Testis (tissue), 3 donors: ENCODE measurements around the gene MYO1E. TPM values are rescaled to one million over a fixed set of nuclear protein-coding genes. Genes with fewer than 3 reads are reported as not detected.
"Not testable (repeated sequence)": the region's sequence is repeated elsewhere in the genome, so short reads cannot be mapped to it uniquely, and the experiment has no call there.

Source experiments
- DNase-seq: peaks from one replicate; pipeline ENCODE4 v3.0.0-alpha.2; 2019
- H3K27ac ChIP-seq, 2 donors: fragments of 200-600 bp; sonication (generic); one replicate each; pipeline ENCODE4 v1.5.1; 2019
- H3K27me3 ChIP-seq: fragments of 200-600 bp; sonication (generic); one replicate; pipeline ENCODE4 v1.5.1; 2019
- H3K36me3 ChIP-seq: fragments of 200-600 bp; sonication (generic); one replicate; pipeline ENCODE4 v1.5.1; 2017; ENCODE audit warnings: low read depth; ENCODE audit errors: missing control alignments
- H3K4me1 ChIP-seq: fragments of 200-600 bp; sonication (generic); one replicate; pipeline ENCODE4 v1.5.1; 2019
- H3K4me3 ChIP-seq, 2 donors: fragments of 200-600 bp; sonication (generic); one replicate each; pipeline ENCODE4 v1.5.1; 2017 to 2019
- H3K9me3 ChIP-seq: fragments of 200-600 bp; sonication (generic); one replicate; pipeline ENCODE4 v1.5.1; 2017
- CTCF ChIP-seq, 3 experiments: fragments of 450-650 bp in 2 of 3; fragments of 200-600 bp in 1 of 3; sonication (generic) in 1 of 3; IDR thresholded peaks; one replicate each; pipeline ENCODE4 v1.5.1; 2016 to 2019; ENCODE audit warnings: antibody characterized with exemption in 3 of 3, mild to moderate bottlenecking in 2 of 3, moderate library complexity in 1 of 3
- POLR2A ChIP-seq: fragments of 450-650 bp; IDR thresholded peaks from one replicate; pipeline ENCODE4 v1.6.1; 2017; ENCODE audit warnings: antibody characterized with exemption, mild to moderate bottlenecking, moderate library complexity
- WGBS, 2 donors: methylation state at CpG; one replicate each; pipeline ENCODE4 v1.1.5; 2018; 5-methylcytosine and 5-hydroxymethylcytosine counted together
- intact Hi-C: fragments of 100-400 bp; cut with DNase I; formaldehyde crosslinking; loops from one replicate; pipeline ENCODE4 v1.15.1; 2023; ENCODE audit warnings: low total_unique reads
- polyA plus RNA-seq: library from polyadenylated mRNA; stranded (reverse); fragments of 350-450 nt; fragmentation: Illumina TruSeq; extraction: RNeasy Lipid Tissue Mini Kit (QIAGEN cat#74804); gene quantifications from one replicate; pipeline ENCODE4 v1.2.3, GENCODE V29; 2014; ENCODE audit warnings: low read depth, low replicate concordance; ENCODE audit not compliant: insufficient read depth
- total RNA-seq, 2 donors: library from RNA; depleted of rRNA; stranded (reverse); fragments of >200 nt; gene quantifications; one replicate each; pipeline ENCODE4 v1.2.3, GENCODE V29; 2016

MYO1E gene
- total and polyA plus RNA-seq, 3 donors from 2014 or later = 14.3 to 23.4 (median 22.5) TPM

DNA sequence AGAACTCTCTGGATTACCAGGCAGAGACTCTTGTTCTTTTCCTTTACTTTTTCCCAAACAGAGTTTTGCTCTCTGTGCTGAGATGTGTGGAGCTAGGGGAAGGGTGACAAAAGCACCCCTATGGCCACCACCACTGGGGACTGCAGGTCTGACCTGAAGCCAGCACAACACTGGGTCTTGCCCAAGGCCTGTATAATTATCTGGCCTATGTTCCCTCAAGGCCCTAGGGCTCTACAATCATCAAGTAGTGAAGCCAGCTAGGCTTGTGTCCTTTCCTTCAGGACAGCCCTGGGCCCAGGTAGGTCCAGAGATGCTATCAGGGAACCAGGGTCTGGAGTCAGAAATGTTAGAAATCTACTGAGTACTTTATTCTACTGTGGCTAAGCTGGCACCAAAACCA is 28.4 kb downstream of the MYO1E start:
- DNase-seq = no peak
- intact Hi-C loops = no loop called here
- no peak overlapping the region for H3K4me3 ChIP-seq
- H3K9me3 ChIP-seq = no peaks in the 10 kb centered on the region
- no peaks in the 10 kb centered on the region for H3K27me3 ChIP-seq
- H3K27ac ChIP-seq = no peak overlapping the region
- H3K36me3 ChIP-seq = no peaks in the 10 kb centered on the region
- TF ChIP-seq CTCF (IDR thresholded peaks at IDR 0.05) (no peak), POLR2A (no peak)
- H3K4me1 ChIP-seq = no peaks in the 10 kb centered on the region

DNA sequence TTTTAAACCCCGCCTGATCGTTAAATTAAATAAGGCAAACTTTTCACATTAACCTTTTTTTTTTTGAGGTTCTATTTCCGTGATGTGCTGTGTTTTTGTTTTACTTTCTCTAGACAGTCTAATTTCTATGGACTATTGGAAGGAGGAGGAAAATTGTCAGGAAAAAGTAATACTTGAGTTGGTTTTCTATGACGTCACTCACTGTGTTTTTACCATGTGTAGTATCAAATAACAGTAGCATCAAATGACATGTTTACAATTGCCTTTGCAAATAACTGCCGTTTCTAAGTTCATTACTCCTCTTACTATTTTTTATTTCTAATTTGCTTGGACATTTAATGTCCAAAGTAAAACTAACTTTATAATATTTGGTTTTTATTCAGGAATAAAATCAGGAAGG is 32.3 kb downstream of the MYO1E start:
- no peak for DNase-seq
- TF ChIP-seq POLR2A = no peak
- Histone ChIP-seq H3K4me1 (no peaks in the 10 kb centered on the region), H3K27me3 (no peaks in the 10 kb centered on the region), H3K27ac (no peak overlapping the region), H3K36me3 (no peaks in the 10 kb centered on the region), H3K4me3 (no peak overlapping the region), H3K9me3 (no peaks in the 10 kb centered on the region)
- WGBS, 2 donors = 82 to 88% methylated on average over 5 of the region's 5 CpGs
- intact Hi-C loops = no loop called here

GRCh38 chr15:59339252-59339672 is 33.4 kb downstream of the MYO1E start:
- Histone ChIP-seq H3K27ac (no peak overlapping the region), H3K4me3 (no peak overlapping the region), H3K4me1 (no peaks in the 10 kb centered on the region), H3K36me3 (no peaks in the 10 kb centered on the region), H3K27me3 (no peaks in the 10 kb centered on the region), H3K9me3 (no peaks in the 10 kb centered on the region)
- intact Hi-C loops = no loop called here
- 88 to 94% methylated on average over 3 of the region's 3 CpGs for WGBS, 2 donors
- TF ChIP-seq POLR2A (no peak), CTCF (IDR thresholded peaks at IDR 0.05) (no peak)
- DNase-seq = no peak

DNA sequence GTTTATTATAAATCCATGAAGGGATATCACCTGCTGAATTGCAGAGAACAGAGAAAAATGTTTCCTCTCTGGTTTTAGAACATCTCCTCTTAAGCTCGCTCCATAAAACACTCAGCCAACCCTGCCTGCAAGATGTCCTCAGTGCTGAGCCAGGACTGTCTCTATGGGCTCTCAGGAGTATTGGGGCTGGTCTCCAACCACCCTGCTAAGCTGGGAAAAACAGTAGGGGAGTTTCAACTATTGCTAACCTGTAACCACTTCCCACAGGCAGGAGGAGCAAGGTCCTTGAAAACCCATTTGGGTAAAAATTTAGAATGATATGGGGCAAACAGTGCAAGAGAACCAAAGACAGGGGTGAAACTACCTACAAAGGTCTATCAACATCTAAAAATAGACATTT is 34.3 kb downstream of the MYO1E start:
- DNase-seq = no peak
- intact Hi-C loops = no loop called here
- Histone ChIP-seq H3K27me3 (no peaks in the 10 kb centered on the region), H3K4me1 (no peaks in the 10 kb centered on the region), H3K4me3 (no peak overlapping the region), H3K36me3 (no peaks in the 10 kb centered on the region), H3K9me3 (no peaks in the 10 kb centered on the region), H3K27ac (no peak overlapping the region)
- 85 to 91% methylated on average over 1 of the region's 1 CpG for WGBS, 2 donors
- TF ChIP-seq POLR2A (no peak), CTCF (IDR thresholded peaks at IDR 0.05) (no peak)

GRCh38 chr15:59336725-59337124 is 35.9 kb downstream of the MYO1E start:
- H3K27me3 ChIP-seq, intact Hi-C loops, H3K9me3 ChIP-seq, H3K4me1 ChIP-seq, H3K27ac ChIP-seq, H3K4me3 ChIP-seq, DNase-seq, H3K36me3 ChIP-seq: not testable (repeated sequence)
- 90 to 97% methylated on average over 4 of the region's 4 CpGs for WGBS, 2 donors

DNA sequence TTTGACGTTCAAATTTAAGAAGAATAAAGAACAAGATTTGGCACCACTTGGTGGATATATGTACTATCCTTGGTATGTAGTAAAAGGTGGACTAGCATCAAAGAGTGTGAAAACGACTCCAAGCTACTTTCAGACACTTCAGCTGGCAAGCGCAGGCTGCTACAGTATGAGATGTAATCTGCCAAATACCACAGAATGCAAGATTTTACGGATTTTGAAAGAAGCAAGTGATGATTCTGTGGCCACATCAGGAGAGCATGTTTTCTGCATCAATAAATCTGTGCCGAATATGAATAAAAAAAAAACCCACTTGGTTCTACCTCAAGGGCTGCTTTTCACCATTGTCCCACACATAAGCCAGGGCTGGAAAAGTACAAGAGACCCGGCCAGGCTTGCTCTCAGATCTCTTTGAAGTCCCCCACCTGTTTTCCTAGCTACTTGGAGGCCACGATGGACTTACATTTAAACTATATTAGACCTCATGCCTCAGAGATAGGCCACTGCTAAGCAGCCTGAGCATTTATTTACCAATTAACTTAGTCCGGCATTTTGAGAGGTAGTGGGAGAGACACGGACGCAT is 37.4 kb downstream of the MYO1E start:
- no peaks in the 10 kb centered on the region for H3K27me3 ChIP-seq
- no peaks in the 10 kb centered on the region for H3K9me3 ChIP-seq
- whole genome bisulfite sequencing, 2 donors = 77 to 83% methylated on average over 10 of the region's 10 CpGs
- H3K4me3 ChIP-seq = no peak overlapping the region
- no peak for TF ChIP-seq CTCF (IDR thresholded peaks at IDR 0.05)
- TF ChIP-seq POLR2A = no peak
- no peak overlapping the region for H3K27ac ChIP-seq
- no peaks in the 10 kb centered on the region for H3K4me1 ChIP-seq
- intact Hi-C loops = no loop called here
- H3K36me3 ChIP-seq = no peaks in the 10 kb centered on the region
- DNase-seq = no peak
